BLaER1 (cell line): Measurements from ENCODE around the gene CASK.

Experiments used
- H3K27ac ChIP-seq: shearing (Covaris generic); formaldehyde crosslinking; 2 replicates; pipeline ENCODE4 v1.8.1; 2022
- H3K27me3 ChIP-seq: shearing (Covaris generic); formaldehyde crosslinking; 2 replicates; pipeline ENCODE4 v1.8.1; 2022
- H3K36me3 ChIP-seq: shearing (Covaris generic); formaldehyde crosslinking; 2 replicates; pipeline ENCODE4 v1.8.1; 2022
- H3K4me1 ChIP-seq: shearing (Covaris generic); formaldehyde crosslinking; 2 replicates; pipeline ENCODE4 v1.8.1; 2022
- H3K4me2 ChIP-seq: shearing (Covaris generic); formaldehyde crosslinking; 2 replicates; pipeline ENCODE4 v1.8.1; 2022
- H3K4me3 ChIP-seq: shearing (Covaris generic); formaldehyde crosslinking; 2 replicates; pipeline ENCODE4 v1.8.1; 2022
- H3K9ac ChIP-seq: shearing (Covaris generic); formaldehyde crosslinking; 2 replicates; pipeline ENCODE4 v1.8.1; 2022
- H3K9me3 ChIP-seq: shearing (Covaris generic); formaldehyde crosslinking; 2 replicates; pipeline ENCODE4 v1.8.1; 2022
- H4K20me1 ChIP-seq: shearing (Covaris generic); formaldehyde crosslinking; 2 replicates; pipeline ENCODE4 v1.8.1; 2022
- Cebpa-rat ChIP-seq: shearing (Covaris generic); IDR thresholded peaks from 2 replicates; pipeline ENCODE4 v1.8.1; 2022

The CASK gene

DNA sequence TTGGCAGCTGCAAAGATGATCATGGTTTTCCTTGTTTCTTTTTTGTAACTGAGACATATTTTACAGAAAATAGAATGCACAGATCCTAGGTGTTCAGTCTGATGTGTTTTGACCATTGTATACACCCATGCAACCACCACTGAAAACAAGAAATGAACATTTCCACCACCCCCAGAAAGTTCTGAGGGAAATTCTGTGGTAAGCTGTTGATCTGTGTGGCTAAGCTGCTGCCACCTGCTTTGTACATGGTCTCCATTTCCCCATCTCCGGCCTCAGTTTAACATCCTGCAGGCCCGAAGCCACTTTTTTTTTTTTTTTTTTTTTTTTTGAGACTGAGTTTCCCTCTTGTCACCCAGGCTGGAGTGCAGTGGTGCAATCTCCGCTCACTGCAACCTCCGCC lies 411.0 kb downstream of the CASK start:
- H3K9ac ChIP-seq = no peak overlapping the region
- H3K4me2 ChIP-seq = no peak overlapping the region

DNA sequence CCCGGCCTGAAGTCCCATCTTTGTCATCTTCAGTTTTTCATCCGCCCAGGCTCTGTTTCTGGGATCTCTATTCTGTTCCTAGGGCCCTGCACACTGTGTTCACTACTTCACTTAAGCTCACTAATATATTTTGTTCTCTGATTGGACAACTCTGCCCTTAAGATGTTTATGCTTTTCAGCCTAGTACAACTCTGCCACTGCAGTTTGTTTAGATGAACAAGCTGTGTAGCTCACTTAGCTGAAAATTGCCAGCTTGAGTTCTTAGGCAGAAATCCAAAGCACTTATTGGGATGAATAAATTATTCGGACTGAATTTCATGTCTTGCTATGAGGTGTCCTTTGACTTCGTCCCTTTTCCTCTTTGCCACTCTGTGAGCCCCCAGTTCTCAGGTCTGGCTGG lies 415.4 kb downstream of the CASK start:
- H4K20me1 ChIP-seq = no peaks in the 10 kb centered on the region
- H3K4me3 ChIP-seq = no peak overlapping the region
- H3K9me3 ChIP-seq = no peaks in the 10 kb centered on the region
- no peak overlapping the region for H3K9ac ChIP-seq
- no peaks in the 10 kb centered on the region for H3K4me1 ChIP-seq
- H3K36me3 ChIP-seq = no peaks in the 10 kb centered on the region
- H3K4me2 ChIP-seq = no peak overlapping the region
- peaks cover 13% of the 10 kb centered on the region; the same call in 1 of the 2 replicates for H3K27me3 ChIP-seq
- H3K27ac ChIP-seq = no peak overlapping the region
- TF ChIP-seq Cebpa-rat = no peak

More for the DNA sequence above, 411.0 kb downstream of the CASK start:
- Histone ChIP-seq H3K27me3 (peaks cover 42% of the 10 kb centered on the region), H3K36me3 (no peaks in the 10 kb centered on the region), H3K27ac (no peak overlapping the region), H3K4me3 (no peak overlapping the region), H3K4me1 (no peaks in the 10 kb centered on the region), H3K9me3 (no peaks in the 10 kb centered on the region), H4K20me1 (peaks cover 13% of the 10 kb centered on the region; the same call in 1 of the 2 replicates)
- TF ChIP-seq Cebpa-rat = no peak

DNA sequence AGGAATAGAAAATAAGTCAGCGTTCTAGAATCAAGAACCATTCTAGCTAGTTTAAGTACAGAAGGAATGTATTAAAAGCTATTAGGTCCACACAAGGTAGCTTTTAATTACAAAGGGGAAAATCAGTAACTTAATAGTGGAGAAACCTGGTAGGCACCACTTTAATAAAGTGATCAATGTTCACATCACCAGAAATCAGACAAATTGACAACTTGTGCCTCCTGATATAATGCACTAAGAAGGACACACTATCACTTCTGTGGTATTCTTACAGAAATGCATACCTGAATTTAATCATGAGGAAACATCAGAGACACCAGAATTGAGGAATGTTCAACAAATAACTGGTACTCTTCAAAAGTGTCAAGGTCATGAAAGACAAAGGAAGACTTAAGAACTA lies 421.4 kb downstream of the CASK start:
- H3K9me3 ChIP-seq = peaks cover 10% of the 10 kb centered on the region; the same call in 1 of the 2 replicates
- TF ChIP-seq Cebpa-rat = no peak
- no peaks in the 10 kb centered on the region for H4K20me1 ChIP-seq
- no peaks in the 10 kb centered on the region for H3K36me3 ChIP-seq
- H3K9ac ChIP-seq = no peak overlapping the region
- H3K4me3 ChIP-seq = no peak overlapping the region
- peaks cover 36% of the 10 kb centered on the region; the same call in 1 of the 2 replicates for H3K27me3 ChIP-seq
- no peaks in the 10 kb centered on the region for H3K4me1 ChIP-seq
- no peak overlapping the region for H3K27ac ChIP-seq
- no peak overlapping the region for H3K4me2 ChIP-seq

GRCh38 chrX:41499984-41500383 lies 423.4 kb downstream of the CASK start:
- Histone ChIP-seq H3K9ac (no peak overlapping the region), H3K27me3 (peaks cover 31% of the 10 kb centered on the region; the same call in 1 of the 2 replicates)
- no peak for TF ChIP-seq Cebpa-rat

DNA sequence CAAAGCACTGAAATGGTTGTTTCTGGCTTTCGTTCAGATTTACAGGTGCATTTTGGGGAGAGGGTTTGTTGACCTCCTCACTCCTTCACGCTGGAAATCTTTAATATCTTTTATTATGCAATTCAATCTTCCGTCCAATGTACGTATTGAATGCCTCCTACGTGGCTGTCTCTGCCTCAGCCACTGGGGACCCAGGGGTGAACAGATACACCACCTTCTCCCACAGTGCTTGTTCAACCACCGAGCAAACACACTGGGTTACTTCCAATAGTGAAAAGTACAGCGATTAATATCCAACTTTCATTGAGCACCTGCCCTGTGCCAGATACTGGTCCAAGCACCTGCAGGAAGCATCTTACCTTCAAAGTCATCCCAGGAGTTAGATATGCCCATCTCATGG lies 424.2 kb downstream of the CASK start:
- Histone ChIP-seq H3K9me3 (peaks cover 10% of the 10 kb centered on the region; the same call in 1 of the 2 replicates), H3K27ac (no peak overlapping the region), H3K4me1 (no peaks in the 10 kb centered on the region), H3K9ac (no peak overlapping the region), H3K36me3 (no peaks in the 10 kb centered on the region), H3K27me3 (peaks cover 31% of the 10 kb centered on the region; the same call in 1 of the 2 replicates), H3K4me2 (no peak overlapping the region), H3K4me3 (no peak overlapping the region), H4K20me1 (no peaks in the 10 kb centered on the region)
- no peak for TF ChIP-seq Cebpa-rat

More at GRCh38 chrX:41499984-41500383, 423.4 kb downstream of the CASK start:
- H3K4me1 ChIP-seq = no peaks in the 10 kb centered on the region
- H3K4me2 ChIP-seq = no peak overlapping the region
- H4K20me1 ChIP-seq = no peaks in the 10 kb centered on the region
- H3K9me3 ChIP-seq = peaks cover 10% of the 10 kb centered on the region; the same call in 1 of the 2 replicates
- H3K27ac ChIP-seq = no peak overlapping the region
- no peak overlapping the region for H3K4me3 ChIP-seq
- H3K36me3 ChIP-seq = no peaks in the 10 kb centered on the region

DNA sequence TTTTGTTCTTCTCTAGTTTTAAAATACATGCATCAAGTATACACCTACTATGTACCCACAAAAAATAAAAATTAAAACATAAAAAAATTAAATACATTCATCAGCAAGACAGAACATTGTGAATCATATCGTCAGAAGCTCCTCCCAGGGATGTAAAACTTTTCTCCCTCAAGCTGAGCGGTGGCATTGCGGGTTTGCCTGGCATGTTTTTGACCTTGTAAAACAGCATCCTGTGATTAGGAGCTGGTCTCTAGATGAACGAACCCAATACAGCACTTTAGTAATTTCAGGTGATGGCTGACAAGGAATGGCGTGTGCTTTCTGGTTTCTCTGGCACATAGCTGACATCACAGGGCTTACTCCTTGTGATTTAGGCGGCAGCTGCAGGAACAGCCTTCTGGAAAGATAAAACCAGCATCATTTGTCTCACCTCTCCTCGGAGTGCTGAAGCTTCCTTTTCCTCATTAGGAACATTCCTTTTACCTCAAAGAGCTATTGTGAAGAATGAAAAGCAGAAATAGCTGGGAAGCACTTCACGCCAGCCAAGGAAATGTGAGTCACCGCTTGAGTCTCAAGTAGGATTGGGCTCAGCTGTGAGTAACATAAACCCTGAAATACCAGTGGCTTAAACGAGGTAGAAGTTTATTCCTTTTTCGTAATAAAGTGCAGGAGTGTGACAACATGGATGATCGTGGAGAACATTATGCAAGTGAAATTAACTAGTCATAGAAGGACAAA lies 431.9 kb downstream of the CASK start:
- Histone ChIP-seq H3K27ac (no peak overlapping the region), H4K20me1 (no peaks in the 10 kb centered on the region), H3K9me3 (peaks cover 7% of the 10 kb centered on the region; the same call in 1 of the 2 replicates), H3K9ac (no peak overlapping the region), H3K4me1 (no peaks in the 10 kb centered on the region), H3K27me3 (peaks cover 14% of the 10 kb centered on the region; the same call in 1 of the 2 replicates), H3K36me3 (no peaks in the 10 kb centered on the region), H3K4me2 (no peak overlapping the region), H3K4me3 (no peak overlapping the region)
- TF ChIP-seq Cebpa-rat = no peak

DNA sequence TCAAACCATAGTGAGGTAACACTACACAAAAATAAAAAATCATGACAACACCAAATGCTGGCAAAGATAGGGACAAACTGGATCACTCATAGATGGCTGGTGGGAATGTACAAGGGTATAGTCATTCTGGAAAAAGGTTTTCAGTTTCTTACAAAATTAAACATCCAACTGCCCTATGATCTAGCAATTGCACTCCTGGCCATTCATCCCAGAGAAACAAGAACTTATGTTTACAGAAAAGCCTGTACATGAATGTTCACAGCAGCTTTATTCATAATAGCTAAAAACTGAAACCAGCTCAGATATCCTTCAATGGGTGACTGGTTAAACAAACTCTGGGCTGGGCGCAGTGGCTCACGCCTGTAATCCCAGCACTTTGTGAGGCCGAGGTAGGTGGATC lies 432.9 kb downstream of the CASK start:
- Histone ChIP-seq H4K20me1 (no peaks in the 10 kb centered on the region), H3K4me2 (no peak overlapping the region), H3K27ac (no peak overlapping the region), H3K4me1 (no peaks in the 10 kb centered on the region), H3K27me3 (peaks cover 14% of the 10 kb centered on the region; the same call in 1 of the 2 replicates), H3K4me3 (no peak overlapping the region), H3K36me3 (no peaks in the 10 kb centered on the region), H3K9ac (no peak overlapping the region), H3K9me3 (peaks cover 7% of the 10 kb centered on the region; the same call in 1 of the 2 replicates)
- TF ChIP-seq Cebpa-rat = no peak

DNA sequence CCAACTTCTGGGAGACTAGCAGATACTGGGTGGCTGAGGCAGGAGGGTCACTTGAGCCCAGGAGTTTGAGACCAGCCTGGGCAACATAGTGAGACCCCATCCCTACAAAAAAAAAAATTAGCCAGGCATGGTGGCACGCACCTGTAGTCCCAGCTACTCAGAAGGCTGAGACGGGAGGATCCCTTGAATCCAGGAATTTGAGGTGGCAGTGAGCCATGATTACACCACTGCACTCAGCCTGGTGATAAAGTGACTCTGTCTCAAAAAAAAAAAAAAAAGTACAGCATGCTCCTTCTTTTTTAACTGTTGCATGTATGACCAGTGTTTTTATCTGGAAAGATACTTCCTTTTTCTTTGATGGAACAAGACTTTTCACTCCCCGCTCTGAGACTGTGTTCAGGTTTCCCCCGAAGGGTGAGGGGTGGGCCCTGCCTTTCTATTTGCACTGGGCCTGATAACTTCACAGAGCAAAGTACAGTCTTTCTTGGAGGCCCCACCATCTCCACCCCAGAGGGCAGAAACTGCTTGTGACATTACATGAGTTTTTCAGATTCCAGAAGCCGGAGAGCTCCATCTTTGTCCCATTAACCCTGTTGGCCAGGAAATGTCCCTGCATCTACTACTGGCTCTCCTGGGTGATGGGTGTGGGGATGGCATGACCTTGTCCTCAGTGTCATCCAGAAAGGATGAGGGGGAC lies 441.1 kb downstream of the CASK start:
- TF ChIP-seq Cebpa-rat = no peak
- Histone ChIP-seq H3K9ac (no peak overlapping the region), H3K27me3 (no peaks in the 10 kb centered on the region; the same call in 1 of the 2 replicates), H3K4me2 (no peak overlapping the region), H4K20me1 (no peaks in the 10 kb centered on the region), H3K9me3 (peaks cover 16% of the 10 kb centered on the region), H3K4me1 (no peaks in the 10 kb centered on the region), H3K4me3 (no peak overlapping the region), H3K36me3 (no peaks in the 10 kb centered on the region), H3K27ac (no peak overlapping the region)

GRCh38 chrX:41481264-41482109 lies 441.9 kb downstream of the CASK start:
- H3K4me1 ChIP-seq = no peaks in the 10 kb centered on the region
- no peak for TF ChIP-seq Cebpa-rat
- H3K4me2 ChIP-seq = no peak overlapping the region

More at GRCh38 chrX:41481264-41482109, 441.9 kb downstream of the CASK start:
- Histone ChIP-seq H3K36me3 (no peaks in the 10 kb centered on the region), H3K4me3 (no peak overlapping the region), H3K9ac (no peak overlapping the region), H3K27me3 (no peaks in the 10 kb centered on the region; the same call in 1 of the 2 replicates), H3K27ac (no peak overlapping the region), H3K9me3 (peaks cover 12% of the 10 kb centered on the region), H4K20me1 (no peaks in the 10 kb centered on the region)
